Upper lobe of left lung (tissue), 4 donors: ENCODE measurements around the gene ARIH1.

ENCODE experiments used
- EP300 ChIP-seq, 4 donors: sonication (generic); formaldehyde crosslinking; IDR thresholded peaks; one replicate each; pipeline ENCODE4 v1.5.1; 2017; ENCODE audit warnings: antibody characterized with exemption in 4 of 4, control low read depth in 2 of 4
- POLR2A ChIP-seq, 4 donors: fragments of 450-650 bp; IDR thresholded peaks; one replicate each; pipeline ENCODE4 v1.5.1; 2016 to 2017; ENCODE audit warnings: antibody characterized with exemption in 4 of 4, mild to moderate bottlenecking in 2 of 4
- POLR2AphosphoS5 ChIP-seq, 2 donors: sonication (generic); formaldehyde crosslinking; IDR thresholded peaks; one replicate each; pipeline ENCODE4 v1.5.1; 2017; ENCODE audit warnings: antibody characterized with exemption in 2 of 2
- TF ChIP-seq, protein P1 (sequence below), 6 experiments: fragments of 450-650 bp in 4 of 6; fragments of 200-600 bp in 2 of 6; sonication (generic) in 2 of 6; IDR thresholded peaks; one replicate each; pipeline ENCODE4 v1.5.1; 2016 to 2019; ENCODE audit warnings: antibody characterized with exemption in 6 of 6

- TF ChIP-seq, protein P1, sequence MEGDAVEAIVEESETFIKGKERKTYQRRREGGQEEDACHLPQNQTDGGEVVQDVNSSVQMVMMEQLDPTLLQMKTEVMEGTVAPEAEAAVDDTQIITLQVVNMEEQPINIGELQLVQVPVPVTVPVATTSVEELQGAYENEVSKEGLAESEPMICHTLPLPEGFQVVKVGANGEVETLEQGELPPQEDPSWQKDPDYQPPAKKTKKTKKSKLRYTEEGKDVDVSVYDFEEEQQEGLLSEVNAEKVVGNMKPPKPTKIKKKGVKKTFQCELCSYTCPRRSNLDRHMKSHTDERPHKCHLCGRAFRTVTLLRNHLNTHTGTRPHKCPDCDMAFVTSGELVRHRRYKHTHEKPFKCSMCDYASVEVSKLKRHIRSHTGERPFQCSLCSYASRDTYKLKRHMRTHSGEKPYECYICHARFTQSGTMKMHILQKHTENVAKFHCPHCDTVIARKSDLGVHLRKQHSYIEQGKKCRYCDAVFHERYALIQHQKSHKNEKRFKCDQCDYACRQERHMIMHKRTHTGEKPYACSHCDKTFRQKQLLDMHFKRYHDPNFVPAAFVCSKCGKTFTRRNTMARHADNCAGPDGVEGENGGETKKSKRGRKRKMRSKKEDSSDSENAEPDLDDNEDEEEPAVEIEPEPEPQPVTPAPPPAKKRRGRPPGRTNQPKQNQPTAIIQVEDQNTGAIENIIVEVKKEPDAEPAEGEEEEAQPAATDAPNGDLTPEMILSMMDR (IDR thresholded peaks at IDR 0.05) = no peak
- TF ChIP-seq POLR2AphosphoS5 (IDR thresholded peaks at IDR 0.05) (no peak), POLR2A (IDR thresholded peaks at IDR 0.05) (no peak), EP300 (IDR thresholded peaks at IDR 0.05) (no peak)
These were observed 80.6 kb downstream of the ARIH1 start for GRCh38 chr15:72554471-72555425.
